ENCODE results near the gene MYH16.
"Not testable (repeated sequence)": the region's sequence is repeated elsewhere in the genome, so short reads cannot be mapped to it uniquely, and the experiment has no call there.

The MYH16 gene

GRCh38 chr7:99344061-99344647 is 71.5 kb downstream of the MYH16 start:
- Histone ChIP-seq H3K9ac (no peak overlapping the region), H3K36me3 (peaks cover 100% of the 10 kb centered on the region), H3K4me3 (no peak overlapping the region), H4K20me1 (peaks cover 44% of the 10 kb centered on the region), H3K27ac (no peak overlapping the region), H3K9me3 (no peaks in the 10 kb centered on the region), H3K4me1 (no peaks in the 10 kb centered on the region), H3K4me2 (no peak overlapping the region), H3K27me3 (no peaks in the 10 kb centered on the region)
- no peak for TF ChIP-seq Cebpa-rat (IDR thresholded peaks at IDR 0.05)

- H3K4me2 ChIP-seq, H3K9me3 ChIP-seq, H3K27me3 ChIP-seq, H3K4me3 ChIP-seq, H3K9ac ChIP-seq, H3K4me1 ChIP-seq, H3K27ac ChIP-seq: not testable (repeated sequence)
- Histone ChIP-seq H3K36me3 (peaks cover 99% of the 10 kb centered on the region), H4K20me1 (peaks cover 22% of the 10 kb centered on the region)
Observed at GRCh38 chr7:99350641-99351040, 78.0 kb downstream of the MYH16 start.

GRCh38 chr7:99352247-99352646 is 79.6 kb downstream of the MYH16 start:
- Histone ChIP-seq H3K4me2 (no peak overlapping the region), H3K4me3 (no peak overlapping the region), H3K9ac (no peak overlapping the region), H3K27me3 (no peaks in the 10 kb centered on the region), H3K4me1 (no peaks in the 10 kb centered on the region), H3K9me3 (no peaks in the 10 kb centered on the region), H3K36me3 (peaks cover 99% of the 10 kb centered on the region), H3K27ac (no peak overlapping the region), H4K20me1 (peaks cover 14% of the 10 kb centered on the region; the same call in 1 of the 2 replicates)
- TF ChIP-seq Cebpa-rat (IDR thresholded peaks at IDR 0.05) = no peak

- Histone ChIP-seq H3K27me3 (no peaks in the 10 kb centered on the region), H3K36me3 (peaks cover 99% of the 10 kb centered on the region), H3K9ac (no peak overlapping the region), H3K9me3 (no peaks in the 10 kb centered on the region), H3K4me2 (no peak overlapping the region), H3K4me1 (0 out of 2 replicates have a peak, but pooled peaks cover under 1% of the 10 kb centered on the region), H3K27ac (no peak overlapping the region), H4K20me1 (no peaks in the 10 kb centered on the region), H3K4me3 (no peak overlapping the region)
- TF ChIP-seq Cebpa-rat (IDR thresholded peaks at IDR 0.05) = no peak
Observed at GRCh38 chr7:99355098-99355497, 82.5 kb downstream of the MYH16 start.

DNA sequence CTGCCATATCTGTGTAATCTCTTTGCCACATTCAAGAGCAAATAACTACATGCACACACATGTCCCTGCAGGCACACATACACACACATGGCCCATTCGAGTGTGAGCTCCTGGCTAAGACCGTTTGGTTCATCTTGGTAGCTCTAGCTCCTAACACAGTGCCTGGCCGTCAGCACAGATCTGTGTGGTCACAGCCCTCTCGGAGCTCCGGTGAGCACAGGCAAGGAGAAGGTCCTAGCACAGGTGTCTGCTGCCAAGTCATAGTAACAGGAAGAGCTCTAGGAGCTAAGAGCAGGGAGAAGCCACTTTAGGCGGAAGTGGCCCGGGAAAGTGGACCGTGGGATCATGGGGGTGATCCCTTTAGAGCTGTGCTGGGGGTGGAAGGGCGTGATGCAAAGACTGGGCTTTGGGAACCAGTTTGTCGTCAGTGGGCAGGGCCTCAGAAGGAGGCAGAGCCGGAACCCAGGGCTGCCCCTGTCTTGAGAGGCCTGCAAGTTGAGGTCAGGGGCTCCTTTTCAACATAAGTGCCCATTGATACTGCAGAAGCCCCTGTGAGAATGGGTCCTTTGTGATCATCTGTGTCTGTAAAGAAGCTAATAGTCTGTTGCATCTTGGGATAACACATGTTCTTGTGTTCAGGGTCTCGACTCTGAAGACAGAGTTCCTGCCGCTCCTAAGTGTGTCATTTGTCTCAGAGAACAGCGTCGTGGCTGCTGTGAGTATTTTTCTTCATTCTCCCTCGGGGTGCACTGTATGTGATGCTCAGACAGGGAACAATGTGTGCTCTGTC is 85.3 kb downstream of the MYH16 start:
- TF ChIP-seq Cebpa-rat (IDR thresholded peaks at IDR 0.05) = no peak
- H3K4me2 ChIP-seq = no peak overlapping the region
- H3K4me1 ChIP-seq = peaks cover 10% of the 10 kb centered on the region; the same call in 1 of the 2 replicates
- no peak overlapping the region for H3K27ac ChIP-seq
- H4K20me1 ChIP-seq = peaks cover 17% of the 10 kb centered on the region; the same call in 1 of the 2 replicates
- peaks cover 100% of the 10 kb centered on the region for H3K36me3 ChIP-seq
- H3K9ac ChIP-seq = no peak overlapping the region
- H3K27me3 ChIP-seq = no peaks in the 10 kb centered on the region
- no peak overlapping the region for H3K4me3 ChIP-seq
- H3K9me3 ChIP-seq = no peaks in the 10 kb centered on the region

DNA sequence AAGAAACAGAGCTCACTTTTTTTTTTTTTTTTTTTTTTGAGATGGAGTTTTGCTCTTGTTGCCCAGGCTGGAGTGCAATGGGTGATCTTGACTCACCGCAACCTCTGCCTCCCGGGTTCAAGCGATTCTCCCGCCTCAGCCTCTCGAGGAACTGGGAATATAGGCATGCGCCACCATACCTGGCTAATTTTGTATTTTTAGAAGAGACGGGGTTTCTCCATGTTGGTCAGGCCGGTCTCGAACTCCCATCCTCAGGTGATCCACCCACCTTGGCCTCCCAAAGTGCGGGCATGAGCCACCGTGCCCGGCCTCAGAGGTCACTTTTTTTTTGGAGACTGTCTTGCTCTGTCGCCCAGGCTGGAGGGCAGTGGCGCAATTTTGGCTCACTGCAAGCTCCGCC is 85.9 kb downstream of the MYH16 start:
- not testable (repeated sequence) for H3K27me3 ChIP-seq, H3K9ac ChIP-seq, H3K4me2 ChIP-seq, H3K9me3 ChIP-seq, H3K4me3 ChIP-seq, H3K27ac ChIP-seq
- Histone ChIP-seq H4K20me1 (peaks cover 17% of the 10 kb centered on the region; the same call in 1 of the 2 replicates), H3K4me1 (peaks cover 10% of the 10 kb centered on the region; the same call in 1 of the 2 replicates), H3K36me3 (peaks cover 100% of the 10 kb centered on the region)

- Histone ChIP-seq H4K20me1 (peaks cover 17% of the 10 kb centered on the region; the same call in 1 of the 2 replicates), H3K4me1 (peaks cover 10% of the 10 kb centered on the region; the same call in 1 of the 2 replicates), H3K36me3 (peaks cover 100% of the 10 kb centered on the region), H3K9me3 (no peaks in the 10 kb centered on the region), H3K27me3 (no peaks in the 10 kb centered on the region), H3K4me2 (no peak overlapping the region), H3K4me3 (no peak overlapping the region), H3K9ac (0 out of 2 replicates have a peak overlapping the region, but pooled peaks have one; percentile 17), H3K27ac (no peak overlapping the region)
- no peak for TF ChIP-seq Cebpa-rat (IDR thresholded peaks at IDR 0.05)
Observed at GRCh38 chr7:99359465-99360154, 87.0 kb downstream of the MYH16 start.
